Fibroblast of lung (primary cell): ENCODE data around the gene BMP4.

Source experiments
- CTCF ChIP-seq, 2 donors: IDR thresholded peaks in 1 of 2; conservative IDR thresholded peaks in 1 of 2; 1 replicate in 1 of 2; 2 replicates in 1 of 2; pipeline ENCODE4 v1.5.1; 2011 to 2012; ENCODE audit warnings: low read length in 2 of 2, control low read depth in 1 of 2, inconsistent platforms in 1 of 2, low read depth in 1 of 2, mild to moderate bottlenecking in 1 of 2
- EZH2 ChIP-seq: IDR thresholded peaks from 2 replicates; pipeline ENCODE4 v1.5.1; 2012; ENCODE audit warnings: low read length, control low read depth, mild to moderate bottlenecking; ENCODE audit errors: missing control alignments

- no peak for TF ChIP-seq CTCF (conservative IDR thresholded peaks at IDR 0.05 in 1 of 2, IDR thresholded peaks at IDR 0.05 in 1 of 2; ENCODE audit: low read depth in 1 of 2, low read length in 2 of 2)
- TF ChIP-seq EZH2 = no peak
Observed at GRCh38 chr14:53983112-53983511, 26.5 kb upstream of the BMP4 start.
